HFFc6 (cell line): ENCODE data around the gene ULBP1. TPM values are rescaled to one million over a fixed set of nuclear protein-coding genes. Genes with fewer than 3 reads are reported as not detected.
"Not testable (repeated sequence)": the region's sequence is repeated elsewhere in the genome, so short reads cannot be mapped to it uniquely, and the experiment has no call there.

Source experiments
- DNase-seq: peaks from one replicate; pipeline ENCODE4 v3.0.0-alpha.2; 2018
- H3K27ac Mint-ChIP-seq: 2 replicates; pipeline ENCODE4 v1.8.0; 2020; ENCODE audit warnings: mild to moderate bottlenecking, mixed read lengths
- H3K27me3 Mint-ChIP-seq: 2 replicates; pipeline ENCODE4 v1.8.0; 2021; ENCODE audit warnings: mild to moderate bottlenecking, moderate library complexity, mixed read lengths; ENCODE audit not compliant: insufficient read depth
- H3K36me3 Mint-ChIP-seq: 2 replicates; pipeline ENCODE4 v1.8.0; 2021; ENCODE audit warnings: low read depth, mixed read lengths
- H3K4me1 Mint-ChIP-seq: 2 replicates; pipeline ENCODE4 v1.8.0; 2020; ENCODE audit warnings: low read depth, mixed read lengths
- H3K4me3 Mint-ChIP-seq: 2 replicates; pipeline ENCODE4 v1.8.0; 2020; ENCODE audit warnings: mild to moderate bottlenecking, moderate library complexity, mixed read lengths
- H3K9me3 Mint-ChIP-seq: 2 replicates; pipeline ENCODE4 v1.8.0; 2020; ENCODE audit warnings: mild to moderate bottlenecking, mixed read lengths
- total RNA-seq, 6 experiments: library from RNA; stranded (reverse); fragmentation: NEBNext Ultra II Directional; extraction: Animal tissue kit (Norgen Biotek cat#: 25700); gene quantifications; 2 replicates in 1 of 6; 3 replicates in 5 of 6; pipeline ENCODE4 v1.2.3, GENCODE V29; 2021
- TF ChIP-seq, protein P1 (sequence below): fragments of 200-600 bp; sonication (generic); IDR thresholded peaks from 2 replicates; pipeline ENCODE4 v1.5.0; 2021; ENCODE audit warnings: antibody characterized with exemption, mild to moderate bottlenecking

The ULBP1 gene
- total RNA-seq, 6 experiments from 2014 or later: 8.6 to 12.7 (median 9.8) TPM

DNA sequence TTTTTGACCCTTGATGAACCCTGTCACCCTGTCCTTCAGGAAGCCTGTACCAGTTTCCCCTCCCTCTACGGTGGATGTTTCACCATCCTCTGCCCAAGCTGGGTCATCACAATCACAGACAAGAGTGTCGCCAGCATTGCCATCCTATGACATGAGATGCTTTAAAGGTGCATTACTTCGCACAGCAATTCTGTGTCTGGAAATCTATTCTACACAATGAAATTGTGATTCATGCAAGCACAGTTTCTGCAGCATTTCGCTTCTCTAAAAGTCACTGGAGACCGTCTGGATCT, 24.4 kb upstream of the ULBP1 start:
- H3K4me3 Mint-ChIP-seq: peak overlapping the region; percentile 90
- H3K27ac Mint-ChIP-seq: peak overlapping the region; percentile 15; the same call in 1 of the 2 replicates
- no peak for DNase-seq
- TF ChIP-seq, protein P1, sequence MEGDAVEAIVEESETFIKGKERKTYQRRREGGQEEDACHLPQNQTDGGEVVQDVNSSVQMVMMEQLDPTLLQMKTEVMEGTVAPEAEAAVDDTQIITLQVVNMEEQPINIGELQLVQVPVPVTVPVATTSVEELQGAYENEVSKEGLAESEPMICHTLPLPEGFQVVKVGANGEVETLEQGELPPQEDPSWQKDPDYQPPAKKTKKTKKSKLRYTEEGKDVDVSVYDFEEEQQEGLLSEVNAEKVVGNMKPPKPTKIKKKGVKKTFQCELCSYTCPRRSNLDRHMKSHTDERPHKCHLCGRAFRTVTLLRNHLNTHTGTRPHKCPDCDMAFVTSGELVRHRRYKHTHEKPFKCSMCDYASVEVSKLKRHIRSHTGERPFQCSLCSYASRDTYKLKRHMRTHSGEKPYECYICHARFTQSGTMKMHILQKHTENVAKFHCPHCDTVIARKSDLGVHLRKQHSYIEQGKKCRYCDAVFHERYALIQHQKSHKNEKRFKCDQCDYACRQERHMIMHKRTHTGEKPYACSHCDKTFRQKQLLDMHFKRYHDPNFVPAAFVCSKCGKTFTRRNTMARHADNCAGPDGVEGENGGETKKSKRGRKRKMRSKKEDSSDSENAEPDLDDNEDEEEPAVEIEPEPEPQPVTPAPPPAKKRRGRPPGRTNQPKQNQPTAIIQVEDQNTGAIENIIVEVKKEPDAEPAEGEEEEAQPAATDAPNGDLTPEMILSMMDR: no peak
- H3K27me3 Mint-ChIP-seq: peaks cover 12% of the 10 kb centered on the region
- H3K9me3 Mint-ChIP-seq: no peaks in the 10 kb centered on the region
- peaks cover 45% of the 10 kb centered on the region for H3K4me1 Mint-ChIP-seq
- H3K36me3 Mint-ChIP-seq: no peaks in the 10 kb centered on the region

DNA sequence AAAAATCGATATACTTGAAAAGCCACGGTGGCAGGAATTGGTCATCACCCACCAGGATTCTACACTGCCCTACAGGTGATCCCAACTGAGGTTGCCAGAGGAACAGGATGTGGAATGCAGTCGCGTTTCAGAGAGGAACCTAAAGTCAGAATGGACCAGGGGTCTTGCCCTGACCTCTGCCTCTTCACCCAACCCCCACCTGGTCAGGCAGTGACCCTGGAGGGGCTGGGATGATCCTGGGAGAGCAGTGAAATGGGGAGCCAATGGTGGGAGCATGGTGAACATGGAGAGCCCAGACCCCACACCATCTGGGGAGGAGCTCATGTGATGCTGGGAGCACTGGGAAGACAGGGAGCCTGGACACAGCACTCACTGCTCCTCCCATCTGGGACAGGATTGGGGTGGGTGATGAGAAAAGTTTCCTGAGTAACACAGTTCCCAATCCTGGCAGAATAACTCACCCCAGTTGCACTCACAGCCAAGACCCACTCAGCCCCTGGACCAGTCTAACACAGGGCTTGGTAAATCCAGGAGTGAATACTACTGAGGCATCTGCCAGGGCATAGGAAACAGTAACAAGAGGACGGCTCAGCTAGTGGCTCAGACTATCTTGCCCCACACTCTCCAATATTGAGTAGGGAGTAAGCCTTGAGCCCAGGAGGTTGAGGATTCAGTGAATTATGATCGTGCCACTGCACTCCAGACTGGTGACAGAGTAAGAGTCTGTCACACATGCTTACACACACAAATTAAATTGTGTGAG, 23.7 kb upstream of the ULBP1 start:
- TF ChIP-seq, protein P1: no peak
- peaks cover 10% of the 10 kb centered on the region for H3K27me3 Mint-ChIP-seq
- H3K9me3 Mint-ChIP-seq: no peaks in the 10 kb centered on the region
- DNase-seq: no peak
- H3K27ac Mint-ChIP-seq: peak overlapping the region; percentile 23; the same call in 1 of the 2 replicates
- H3K4me1 Mint-ChIP-seq: peaks cover 43% of the 10 kb centered on the region
- H3K36me3 Mint-ChIP-seq: no peaks in the 10 kb centered on the region
- H3K4me3 Mint-ChIP-seq: peak overlapping the region; percentile 21; the same call in 1 of the 2 replicates

DNA sequence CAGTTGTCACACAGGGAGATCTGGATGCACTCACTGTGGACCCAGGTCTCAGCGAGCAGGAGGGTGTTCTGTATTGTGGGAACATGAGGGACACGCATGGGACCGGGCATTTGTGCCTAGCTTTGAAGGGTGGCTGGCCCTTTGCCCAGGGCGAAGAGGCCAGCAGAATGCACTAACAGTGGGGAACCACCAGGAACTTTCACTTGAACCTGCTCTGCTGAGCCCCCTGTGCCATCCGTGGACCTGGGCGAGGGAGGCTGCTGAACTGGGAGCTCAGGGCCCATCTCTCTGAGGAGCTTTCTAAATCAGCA, 23.1 kb upstream of the ULBP1 start:
- H3K36me3 Mint-ChIP-seq: no peaks in the 10 kb centered on the region
- DNase-seq: no peak
- H3K4me3 Mint-ChIP-seq: peak overlapping the region; percentile 21; the same call in 1 of the 2 replicates
- H3K4me1 Mint-ChIP-seq: peaks cover 38% of the 10 kb centered on the region
- TF ChIP-seq, protein P1: no peak
- peak overlapping the region; percentile 23; the same call in 1 of the 2 replicates for H3K27ac Mint-ChIP-seq
- H3K27me3 Mint-ChIP-seq: peaks cover 6% of the 10 kb centered on the region
- H3K9me3 Mint-ChIP-seq: no peaks in the 10 kb centered on the region

DNA sequence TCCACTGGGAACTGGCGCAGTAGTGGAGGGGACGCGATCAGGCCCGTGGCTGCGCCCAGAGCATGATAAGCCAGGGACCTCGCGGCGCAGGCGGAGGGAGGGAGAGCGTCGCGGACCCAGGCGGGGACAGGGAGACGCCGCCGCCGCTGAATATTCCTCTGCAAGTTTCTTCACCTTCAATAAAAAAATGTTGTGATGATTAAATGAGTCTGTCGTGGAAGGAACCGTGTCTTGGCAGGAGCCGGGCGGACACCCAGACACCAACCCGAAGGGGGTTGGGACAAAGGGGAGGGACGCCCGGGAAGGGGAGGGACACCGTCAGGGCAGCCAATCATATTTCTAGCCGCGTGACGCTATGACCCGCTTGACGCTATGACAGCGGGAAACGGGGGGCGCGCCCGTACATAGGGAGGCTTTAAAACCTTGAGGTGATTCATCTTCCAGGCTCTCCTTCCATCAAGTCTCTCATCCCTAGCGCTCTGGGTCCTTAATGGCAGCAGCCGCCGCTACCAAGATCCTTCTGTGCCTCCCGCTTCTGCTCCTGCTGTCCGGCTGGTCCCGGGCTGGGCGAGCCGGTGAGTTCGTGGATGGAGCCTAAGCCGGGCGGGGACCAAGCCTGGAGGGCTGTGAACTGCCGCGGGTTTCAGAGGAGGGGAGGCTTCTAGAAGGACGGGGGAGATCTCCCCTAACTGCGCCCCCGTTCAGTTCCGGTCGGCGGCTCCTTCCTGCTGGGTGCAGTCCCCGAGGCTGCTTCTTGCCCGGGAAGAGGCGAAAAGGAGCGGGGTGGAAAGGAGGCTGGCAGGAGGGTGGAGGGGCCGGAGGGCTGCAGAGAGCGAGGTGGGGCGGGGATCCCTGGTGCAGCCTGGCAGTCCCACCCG, 21.9 kb upstream of the ULBP1 start, which contains the start of gene ULBP2:
Gene ULBP2 (plus strand): TSS at position 432 of the 878 bp plus-strand sequence. CDS start 59 bp downstream, at position 491.
- TF ChIP-seq, protein P1: no peak
- DNase-seq: peak; percentile 95
- H3K36me3 Mint-ChIP-seq: peaks cover 7% of the 10 kb centered on the region; the same call in 1 of the 2 replicates
- peaks cover 38% of the 10 kb centered on the region for H3K4me1 Mint-ChIP-seq
- no peaks in the 10 kb centered on the region for H3K9me3 Mint-ChIP-seq
- peak within 1 kb of the TSS; percentile 92 for H3K4me3 Mint-ChIP-seq
- peaks cover 6% of the 10 kb centered on the region for H3K27me3 Mint-ChIP-seq
- H3K27ac Mint-ChIP-seq: peak within 1 kb of the TSS; percentile 89

DNA sequence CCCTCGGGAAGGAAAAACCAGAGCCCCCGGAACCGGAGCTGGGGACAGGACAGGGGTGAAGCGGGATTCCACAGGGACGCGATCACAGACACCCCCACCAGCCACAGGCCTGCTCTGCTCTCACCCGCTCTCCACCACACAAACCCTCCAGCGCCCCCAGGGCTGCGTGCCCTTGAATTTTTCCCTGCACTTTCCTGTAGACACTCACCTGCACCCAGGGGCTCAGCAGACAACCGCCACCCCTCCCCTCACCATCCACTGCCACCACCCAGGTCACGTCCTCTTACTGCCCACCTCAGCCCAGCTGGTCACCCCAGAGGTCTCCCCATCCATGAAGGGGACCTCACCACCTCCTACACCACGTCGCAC, 21.3 kb upstream of the ULBP1 start:
- Mint-ChIP-seq H3K9me3 (no peaks in the 10 kb centered on the region), H3K4me1 (peaks cover 37% of the 10 kb centered on the region), H3K4me3 (peak overlapping the region; percentile 92), H3K27me3 (peaks cover 6% of the 10 kb centered on the region), H3K27ac (peak overlapping the region; percentile 89), H3K36me3 (peaks cover 8% of the 10 kb centered on the region; the same call in 1 of the 2 replicates)
- DNase-seq: no peak
- TF ChIP-seq, protein P1: no peak

DNA sequence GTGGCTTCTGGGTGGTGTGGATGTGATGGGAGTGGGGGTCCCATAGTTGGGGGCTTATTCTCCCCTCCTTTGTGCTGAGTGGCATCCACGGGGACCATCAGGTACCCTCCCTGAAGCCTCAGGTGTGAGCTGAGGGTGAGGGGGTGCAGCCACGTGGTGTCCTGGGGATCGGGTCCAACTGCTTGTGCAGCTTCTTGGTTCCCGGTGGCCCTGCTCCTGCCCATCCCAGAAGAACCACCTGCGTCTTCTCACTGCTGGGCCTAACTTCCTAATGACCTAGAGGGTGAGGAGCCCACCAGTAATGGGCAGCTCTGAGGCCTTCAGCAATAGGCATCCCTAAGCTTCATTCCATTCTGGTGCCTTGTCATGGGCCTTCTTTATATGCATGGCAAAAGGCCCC, 20.4 kb upstream of the ULBP1 start:
- DNase-seq, H3K27me3 Mint-ChIP-seq, H3K9me3 Mint-ChIP-seq, H3K27ac Mint-ChIP-seq: not testable (repeated sequence)
- Mint-ChIP-seq H3K4me3 (peak overlapping the region; percentile 59; the same call in 1 of the 2 replicates), H3K36me3 (peaks cover 15% of the 10 kb centered on the region), H3K4me1 (peaks cover 32% of the 10 kb centered on the region)

DNA sequence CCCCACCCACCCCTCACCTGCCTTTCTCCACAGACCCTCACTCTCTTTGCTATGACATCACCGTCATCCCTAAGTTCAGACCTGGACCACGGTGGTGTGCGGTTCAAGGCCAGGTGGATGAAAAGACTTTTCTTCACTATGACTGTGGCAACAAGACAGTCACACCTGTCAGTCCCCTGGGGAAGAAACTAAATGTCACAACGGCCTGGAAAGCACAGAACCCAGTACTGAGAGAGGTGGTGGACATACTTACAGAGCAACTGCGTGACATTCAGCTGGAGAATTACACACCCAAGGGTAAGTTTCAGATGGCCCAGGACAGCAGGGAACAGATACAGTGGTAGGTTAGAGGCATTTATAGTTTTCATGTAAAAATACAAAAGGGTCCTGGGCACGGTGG, 18.5 kb upstream of the ULBP1 start:
- not testable (repeated sequence) for DNase-seq, H3K27me3 Mint-ChIP-seq, H3K9me3 Mint-ChIP-seq, H3K4me3 Mint-ChIP-seq, H3K27ac Mint-ChIP-seq
- Mint-ChIP-seq H3K36me3 (peaks cover 16% of the 10 kb centered on the region), H3K4me1 (peaks cover 16% of the 10 kb centered on the region)

DNA sequence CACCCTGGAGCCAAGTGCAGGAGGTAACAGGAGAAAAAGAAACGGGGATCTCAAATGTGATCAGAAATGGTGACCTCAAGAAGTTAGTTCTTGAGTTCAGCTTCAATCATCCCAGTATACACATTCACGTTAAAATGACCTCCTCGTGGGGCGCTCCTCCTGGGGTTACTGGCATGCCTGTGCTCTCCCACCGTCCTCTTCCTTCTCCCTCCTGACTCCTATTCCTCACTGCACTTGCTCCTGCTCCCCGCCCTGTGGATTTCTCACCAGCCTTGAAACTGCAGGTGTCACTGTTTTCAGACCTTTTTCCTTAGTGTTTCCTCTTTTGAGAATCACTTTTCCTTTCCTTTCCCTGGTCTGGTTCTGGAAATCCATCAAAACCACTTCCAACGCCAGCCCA, 17.1 kb upstream of the ULBP1 start:
- H3K4me3 Mint-ChIP-seq, DNase-seq, H3K27ac Mint-ChIP-seq, H3K4me1 Mint-ChIP-seq, H3K9me3 Mint-ChIP-seq, H3K27me3 Mint-ChIP-seq: not testable (repeated sequence)
- H3K36me3 Mint-ChIP-seq: peaks cover 16% of the 10 kb centered on the region
